Ishikawa (cell line): Measurements from ENCODE around the gene VEPH1.

ENCODE experiments used
- CEBPB ChIP-seq: IDR thresholded peaks from 2 replicates; pipeline ENCODE4 v1.6.1; 2012
- CREB1 ChIP-seq: IDR thresholded peaks from 2 replicates; pipeline ENCODE4 v1.6.1; 2012; ENCODE audit warnings: low read depth
- EGR1 ChIP-seq: IDR thresholded peaks from 2 replicates; pipeline ENCODE4 v1.6.1; 2012
- EP300 ChIP-seq: IDR thresholded peaks from 2 replicates; pipeline ENCODE4 v1.6.1; 2012; ENCODE audit warnings: borderline replicate concordance
- FOXM1 ChIP-seq: IDR thresholded peaks from 2 replicates; pipeline ENCODE4 v1.6.1; 2012; ENCODE audit warnings: low read depth, borderline replicate concordance
- RAD21 ChIP-seq: IDR thresholded peaks from 2 replicates; pipeline ENCODE4 v1.6.1; 2012; ENCODE audit warnings: low read depth
- REST ChIP-seq: IDR thresholded peaks from 2 replicates; pipeline ENCODE4 v1.6.1; 2012; ENCODE audit warnings: low read depth, mild to moderate bottlenecking
- TAF1 ChIP-seq: IDR thresholded peaks from 2 replicates; pipeline ENCODE4 v1.6.1; 2012; ENCODE audit warnings: low read depth, mild to moderate bottlenecking
- TCF12 ChIP-seq: IDR thresholded peaks from 2 replicates; pipeline ENCODE4 v1.6.1; 2012; ENCODE audit warnings: low read depth
- TEAD4 ChIP-seq: IDR thresholded peaks from 2 replicates; pipeline ENCODE4 v1.6.1; 2012
- YY1 ChIP-seq: IDR thresholded peaks from 2 replicates; pipeline ENCODE4 v1.6.1; 2012; ENCODE audit warnings: low read depth
- ZBTB7A ChIP-seq: IDR thresholded peaks from 2 replicates; pipeline ENCODE4 v1.6.1; 2012; ENCODE audit warnings: low read depth
- TF ChIP-seq, protein P1 (sequence below): IDR thresholded peaks from 2 replicates; pipeline ENCODE4 v1.6.1; 2012
- TF ChIP-seq, protein P2 (sequence below): IDR thresholded peaks from 2 replicates; pipeline ENCODE4 v1.6.1; 2012

DNA sequence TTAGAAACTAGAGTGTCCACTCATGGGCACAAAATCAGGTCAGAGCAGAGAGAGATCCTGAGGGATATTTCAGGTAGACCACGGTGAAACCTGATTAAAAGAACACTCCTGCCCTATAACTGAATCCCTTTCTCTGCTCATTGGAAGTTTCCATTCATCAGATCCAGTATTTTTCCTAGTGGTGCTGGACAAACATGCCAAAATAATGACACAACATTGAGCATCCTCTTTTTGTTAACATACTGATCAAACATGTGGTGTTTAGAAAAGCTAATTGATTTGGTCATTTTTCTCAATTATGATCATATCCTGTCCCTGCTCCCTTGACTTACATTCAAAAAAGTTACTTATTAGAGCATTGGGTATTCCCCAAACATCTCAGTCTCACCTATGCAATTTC is 39.4 kb downstream of the VEPH1 start:
- TF ChIP-seq EGR1 (no peak), TEAD4 (no peak), REST (no peak), RAD21 (no peak), TCF12 (no peak), TAF1 (no peak), ZBTB7A (no peak), YY1 (no peak), FOXM1 (no peak), EP300 (no peak), CEBPB (no peak), CREB1 (no peak)
- TF ChIP-seq, protein P1, sequence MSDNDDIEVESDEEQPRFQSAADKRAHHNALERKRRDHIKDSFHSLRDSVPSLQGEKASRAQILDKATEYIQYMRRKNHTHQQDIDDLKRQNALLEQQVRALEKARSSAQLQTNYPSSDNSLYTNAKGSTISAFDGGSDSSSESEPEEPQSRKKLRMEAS: no peak
- TF ChIP-seq, protein P2, sequence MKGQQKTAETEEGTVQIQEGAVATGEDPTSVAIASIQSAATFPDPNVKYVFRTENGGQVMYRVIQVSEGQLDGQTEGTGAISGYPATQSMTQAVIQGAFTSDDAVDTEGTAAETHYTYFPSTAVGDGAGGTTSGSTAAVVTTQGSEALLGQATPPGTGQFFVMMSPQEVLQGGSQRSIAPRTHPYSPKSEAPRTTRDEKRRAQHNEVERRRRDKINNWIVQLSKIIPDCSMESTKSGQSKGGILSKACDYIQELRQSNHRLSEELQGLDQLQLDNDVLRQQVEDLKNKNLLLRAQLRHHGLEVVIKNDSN: no peak
